SH-SY5Y (cell line): ENCODE results near the gene ADRM1.

Source experiments
- GATA2 ChIP-seq: IDR thresholded peaks from 2 replicates; pipeline ENCODE4 v1.6.1; 2011; ENCODE audit warnings: mild to moderate bottlenecking, low read depth, low read length
- GATA3 ChIP-seq: IDR thresholded peaks from 2 replicates; pipeline ENCODE4 v1.6.1; 2011; ENCODE audit warnings: low read depth, mild to moderate bottlenecking, low read length, moderate library complexity

GRCh38 chr20:62273416-62273815 lies 29.4 kb upstream of the ADRM1 start:
- TF ChIP-seq GATA2 (no peak), GATA3 (no peak)
